DND-41 (cell line): ENCODE results near the gene ZKSCAN7.

ENCODE experiments used
- CTCF ChIP-seq: IDR thresholded peaks from 2 replicates; pipeline ENCODE4 v1.5.1; 2012; ENCODE audit warnings: borderline replicate concordance, low read length, moderate library complexity, mild to moderate bottlenecking; ENCODE audit not compliant: poor library complexity, severe bottlenecking; ENCODE audit errors: extremely low read depth
- EZH2 ChIP-seq: IDR thresholded peaks from 3 replicates; pipeline ENCODE4 v1.6.1; 2012; ENCODE audit warnings: borderline replicate concordance, low read depth, mild to moderate bottlenecking, moderate library complexity, low read length, inconsistent platforms; ENCODE audit not compliant: severe bottlenecking

- TF ChIP-seq CTCF (peak; percentile 62), EZH2 (no peak)
Measured at GRCh38 chr3:44529927-44530326, 25.1 kb upstream of the ZKSCAN7 start.
